Stomach (tissue), 4 donors: ENCODE results near the gene THY1.

ENCODE experiments used
- CTCF ChIP-seq, 7 experiments: fragments of 450-650 bp in 4 of 7; fragments of 200-600 bp in 3 of 7; sonication (generic) in 3 of 7; IDR thresholded peaks; one replicate each; pipeline ENCODE4 v1.5.1; 2016 to 2019; ENCODE audit warnings: antibody characterized with exemption in 7 of 7, control low read depth in 2 of 7, mild to moderate bottlenecking in 1 of 7
- EP300 ChIP-seq: sonication (generic); formaldehyde crosslinking; IDR thresholded peaks from one replicate; pipeline ENCODE4 v1.6.1; 2017; ENCODE audit warnings: antibody characterized with exemption
- POLR2A ChIP-seq, 4 donors: fragments of 450-650 bp; IDR thresholded peaks; one replicate each; pipeline ENCODE4 v1.6.1; 2016; ENCODE audit warnings: antibody characterized with exemption in 4 of 4, control low read depth in 2 of 4, mild to moderate bottlenecking in 1 of 4, moderate library complexity in 1 of 4

DNA sequence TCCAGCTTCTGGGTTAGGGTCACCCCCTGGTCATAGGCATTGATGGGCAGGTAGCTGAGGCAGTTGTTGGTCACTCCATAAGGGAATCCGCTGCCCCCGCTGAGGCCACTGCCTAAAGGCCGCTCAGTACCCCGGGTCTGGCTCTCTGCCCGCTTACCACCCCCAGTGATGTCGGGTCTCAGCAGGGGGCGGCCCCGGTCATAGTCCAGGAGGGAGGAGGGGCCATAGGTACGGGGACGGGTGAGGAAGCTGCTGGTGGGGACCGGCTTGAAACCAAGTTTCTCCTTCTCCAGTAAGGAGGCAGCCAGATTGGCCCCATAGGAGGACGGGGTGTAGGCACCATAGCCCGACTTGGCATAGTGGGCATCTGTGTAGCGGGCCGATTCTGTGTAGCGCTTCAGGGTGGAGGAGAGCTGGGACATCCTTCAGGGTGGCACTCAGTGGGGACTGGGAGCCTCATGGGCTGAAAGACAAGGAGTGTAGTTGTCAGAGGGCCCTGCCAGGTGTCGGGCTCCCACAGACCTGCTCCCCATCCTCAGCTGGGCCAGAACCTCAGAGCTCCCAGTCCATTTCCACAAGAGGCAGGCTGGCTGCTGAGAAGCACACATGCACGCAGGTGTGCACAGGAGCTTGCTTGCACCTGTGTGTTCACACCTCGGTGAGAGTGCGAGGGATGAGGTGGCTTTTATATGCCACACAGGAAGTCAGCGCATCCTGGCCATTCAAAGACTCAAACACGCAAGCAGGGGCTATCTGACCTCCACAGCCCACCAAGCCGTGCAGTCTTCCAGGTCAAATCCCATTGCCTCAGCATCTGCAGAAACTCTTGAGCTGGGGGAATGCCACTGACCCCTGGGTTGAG is 49.7 kb downstream of the THY1 start:
- no peak for TF ChIP-seq CTCF (IDR thresholded peaks at IDR 0.05)
- no peak for TF ChIP-seq POLR2A (IDR thresholded peaks at IDR 0.05)
- no peak for TF ChIP-seq EP300
